GM12874 (cell line): ENCODE measurements around the gene HYDIN.

Experiments used
- CTCF ChIP-seq: IDR thresholded peaks from 2 replicates; pipeline ENCODE4 v1.5.1; 2011; ENCODE audit warnings: low read depth, mild to moderate bottlenecking, control low read depth, low read length, moderate library complexity; ENCODE audit not compliant: insufficient read depth

Gene HYDIN

GRCh38 chr16:70774261-70774660 lies 456.3 kb downstream of the HYDIN start:
- no peak for TF ChIP-seq CTCF

GRCh38 chr16:70772493-70772892 lies 458.0 kb downstream of the HYDIN start:
- TF ChIP-seq CTCF: no peak

- TF ChIP-seq CTCF: peak; percentile 92
Measured at GRCh38 chr16:70770626-70771552, 459.6 kb downstream of the HYDIN start.

GRCh38 chr16:70770291-70770625 lies 460.3 kb downstream of the HYDIN start:
- TF ChIP-seq CTCF: no peak

- no peak for TF ChIP-seq CTCF
Measured at GRCh38 chr16:70769761-70770160, 460.8 kb downstream of the HYDIN start.

GRCh38 chr16:70769131-70769530 lies 461.4 kb downstream of the HYDIN start:
- no peak for TF ChIP-seq CTCF

GRCh38 chr16:70768203-70768580 lies 462.3 kb downstream of the HYDIN start:
- no peak for TF ChIP-seq CTCF
